Sigmoid colon (tissue), 4 donors: ENCODE data around the gene LEPROT.

Experiments
- CTCF ChIP-seq, 4 experiments: fragments of 450-650 bp in 3 of 4; fragments of 200-600 bp in 1 of 4; IDR thresholded peaks; one replicate each; pipeline ENCODE4 v1.5.1; 2016 to 2019; ENCODE audit warnings: antibody characterized with exemption in 4 of 4, mild to moderate bottlenecking in 3 of 4, moderate library complexity in 2 of 4
- POLR2A ChIP-seq, 2 donors: fragments of 450-650 bp; IDR thresholded peaks; one replicate each; pipeline ENCODE4 v1.6.1; 2016; ENCODE audit warnings: antibody characterized with exemption in 2 of 2, mild to moderate bottlenecking in 2 of 2, moderate library complexity in 2 of 2
- POLR2AphosphoS5 ChIP-seq, 4 donors: sonication (generic); formaldehyde crosslinking; IDR thresholded peaks; one replicate each; pipeline ENCODE4 v1.6.1; 2017; ENCODE audit warnings: antibody characterized with exemption in 4 of 4

GRCh38 chr1:65471213-65471833 is 50.9 kb downstream of the LEPROT start:
- TF ChIP-seq POLR2A (IDR thresholded peaks at IDR 0.05), result no peak
- TF ChIP-seq CTCF (IDR thresholded peaks at IDR 0.05), result no peak
- no peak for TF ChIP-seq POLR2AphosphoS5 (IDR thresholded peaks at IDR 0.05)
